Renal pelvis (tissue), 12 donors: ENCODE measurements around the gene ELMOD2. TPM values are rescaled to one million over a fixed set of nuclear protein-coding genes. Genes with fewer than 3 reads are reported as not detected.
"Not testable (repeated sequence)": the region's sequence is repeated elsewhere in the genome, so short reads cannot be mapped to it uniquely, and the experiment has no call there.

ENCODE experiments used
- DNase-seq: peaks from one replicate; pipeline ENCODE4 v3.0.0-alpha.2; 2013
- long read RNA-seq, 16 experiments: transcript quantifications; one replicate each; lab custom pipeline, GENCODE V29; 2026
- polyA plus RNA-seq, 3 donors: library from polyadenylated mRNA; unstranded; fragments of 120-200 nt; gene quantifications; one replicate each; pipeline ENCODE4 v1.2.1, GENCODE V29; 2013; ENCODE audit not compliant: insufficient read length in 3 of 3

The ELMOD2 gene
- polyA plus RNA-seq, result 10 to 100 TPM; 39.1 to 45.5 (median 42.9) TPM
- long read RNA-seq, donor 1, full-length matches to known transcripts, result 6 of 11 reads
- long read RNA-seq, donor 1, partial matches to known transcripts, result 5 of 11 reads
- long read RNA-seq, donor 1, other reads (novel, unspliced or antisense), result 0 of 11 reads
- long read RNA-seq, donor 2, full-length matches to known transcripts, result 8 of 8 reads
- long read RNA-seq, donor 2, partial matches to known transcripts, result 0 of 8 reads
- long read RNA-seq, donor 2, other reads (novel, unspliced or antisense), result 0 of 8 reads
- long read RNA-seq, donor 3, full-length matches to known transcripts, result 8 of 8 reads
- long read RNA-seq, donor 3, partial matches to known transcripts, result 0 of 8 reads
- long read RNA-seq, donor 3, other reads (novel, unspliced or antisense), result 0 of 8 reads
- long read RNA-seq, donor 4, full-length matches to known transcripts, result 11 of 11 reads
- long read RNA-seq, donor 4, partial matches to known transcripts, result 0 of 11 reads
- long read RNA-seq, donor 4, other reads (novel, unspliced or antisense), result 0 of 11 reads
- long read RNA-seq, donor 5, full-length matches to known transcripts, result 5 of 5 reads
- long read RNA-seq, donor 5, partial matches to known transcripts, result 0 of 5 reads
- long read RNA-seq, donor 5, other reads (novel, unspliced or antisense), result 0 of 5 reads
- long read RNA-seq, donor 6, full-length matches to known transcripts, result 11 of 11 reads
- long read RNA-seq, donor 6, partial matches to known transcripts, result 0 of 11 reads
- long read RNA-seq, donor 6, other reads (novel, unspliced or antisense), result 0 of 11 reads
- long read RNA-seq, donor 7, full-length matches to known transcripts, result 9 of 9 reads
- long read RNA-seq, donor 7, partial matches to known transcripts, result 0 of 9 reads
- long read RNA-seq, donor 7, other reads (novel, unspliced or antisense), result 0 of 9 reads
- long read RNA-seq, donor 8, full-length matches to known transcripts, result 3 of 3 reads
- long read RNA-seq, donor 8, partial matches to known transcripts, result 0 of 3 reads
- long read RNA-seq, donor 8, other reads (novel, unspliced or antisense), result 0 of 3 reads
- long read RNA-seq, donor 9, full-length matches to known transcripts, result 11 of 11 reads
- long read RNA-seq, donor 9, partial matches to known transcripts, result 0 of 11 reads
- long read RNA-seq, donor 9, other reads (novel, unspliced or antisense), result 0 of 11 reads
- long read RNA-seq, donor 10, full-length matches to known transcripts, result 5 of 11 reads
- long read RNA-seq, donor 10, partial matches to known transcripts, result 6 of 11 reads
- long read RNA-seq, donor 10, other reads (novel, unspliced or antisense), result 0 of 11 reads
- long read RNA-seq, donor 11, full-length matches to known transcripts, result 4 of 4 reads
- long read RNA-seq, donor 11, partial matches to known transcripts, result 0 of 4 reads
- long read RNA-seq, donor 11, other reads (novel, unspliced or antisense), result 0 of 4 reads
- long read RNA-seq, donor 12, full-length matches to known transcripts, result 15 of 15 reads
- long read RNA-seq, donor 12, partial matches to known transcripts, result 0 of 15 reads
- long read RNA-seq, donor 12, other reads (novel, unspliced or antisense), result 0 of 15 reads
- long read RNA-seq, donor 13, full-length matches to known transcripts, result 2 of 2 reads
- long read RNA-seq, donor 13, partial matches to known transcripts, result 0 of 2 reads
- long read RNA-seq, donor 13, other reads (novel, unspliced or antisense), result 0 of 2 reads
- long read RNA-seq, donor 14, full-length matches to known transcripts, result 8 of 8 reads
- long read RNA-seq, donor 14, partial matches to known transcripts, result 0 of 8 reads
- long read RNA-seq, donor 14, other reads (novel, unspliced or antisense), result 0 of 8 reads
- long read RNA-seq, donor 15, full-length matches to known transcripts, result 8 of 8 reads
- long read RNA-seq, donor 15, partial matches to known transcripts, result 0 of 8 reads
- long read RNA-seq, donor 15, other reads (novel, unspliced or antisense), result 0 of 8 reads
- long read RNA-seq, donor 16, full-length matches to known transcripts, result 9 of 9 reads
- long read RNA-seq, donor 16, partial matches to known transcripts, result 0 of 9 reads
- long read RNA-seq, donor 16, other reads (novel, unspliced or antisense), result 0 of 9 reads

GRCh38 chr4:140523857-140524742 lies at the start of gene ELMOD2:
Gene ELMOD2 (plus strand): TSS chr4:140524168. CDS start chr4:140525429, 1,261 bp downstream.
- DNase-seq, result peak; percentile 98

- no peak for DNase-seq
Measured at GRCh38 chr4:140483445-140483844, 40.5 kb upstream of the ELMOD2 start.

GRCh38 chr4:140485939-140486338 lies 38.0 kb upstream of the ELMOD2 start:
- no peak for DNase-seq

GRCh38 chr4:140497405-140497746 lies 26.6 kb upstream of the ELMOD2 start:
- DNase-seq, result peak; percentile 4

GRCh38 chr4:140497747-140498636 lies 26.0 kb upstream of the ELMOD2 start, which contains the start of gene MGAT4D:
Gene MGAT4D (minus strand): TSS chr4:140498293. CDS start chr4:140498222, 71 bp downstream.
- DNase-seq, result peak; percentile 5

GRCh38 chr4:140499391-140499790 lies 24.6 kb upstream of the ELMOD2 start:
- no peak for DNase-seq

- no peak for DNase-seq
Measured at GRCh38 chr4:140504261-140504660, 19.7 kb upstream of the ELMOD2 start.

- DNase-seq, result not testable (repeated sequence)
Measured at GRCh38 chr4:140513765-140514164, 10.2 kb upstream of the ELMOD2 start.

- DNase-seq, result no peak
Measured at GRCh38 chr4:140515423-140515822, 8.5 kb upstream of the ELMOD2 start.

GRCh38 chr4:140523370-140523856 lies 555 bp upstream of the ELMOD2 start:
- peak; percentile 5 for DNase-seq

GRCh38 chr4:140529434-140529833 lies 5.5 kb downstream of the ELMOD2 start:
- no peak for DNase-seq

GRCh38 chr4:140533951-140534480 lies 10.0 kb downstream of the ELMOD2 start:
- DNase-seq, result no peak

GRCh38 chr4:140556372-140557085 lies 32.6 kb downstream of the ELMOD2 start:
- no peak for DNase-seq

GRCh38 chr4:140557831-140558435 lies 34.0 kb downstream of the ELMOD2 start:
- DNase-seq, result no peak

- DNase-seq, result no peak
Measured at GRCh38 chr4:140559696-140560095, 35.7 kb downstream of the ELMOD2 start.
